GM12873 (cell line): Measurements from ENCODE around the gene PPFIA3.

ENCODE experiments used
- CTCF ChIP-seq: IDR thresholded peaks from 2 replicates; pipeline ENCODE4 v1.5.1; 2012; ENCODE audit warnings: low read depth, mild to moderate bottlenecking, moderate library complexity, low read length, control low read depth; ENCODE audit not compliant: insufficient read depth; ENCODE audit errors: missing control alignments

The PPFIA3 gene

GRCh38 chr19:49094505-49095482, 24.6 kb upstream of the PPFIA3 start:
- TF ChIP-seq CTCF: no peak

- peak; percentile 99 for TF ChIP-seq CTCF
These were observed 21.7 kb upstream of the PPFIA3 start for GRCh38 chr19:49097453-49098288.

GRCh38 chr19:49098795-49099194, 20.5 kb upstream of the PPFIA3 start:
- TF ChIP-seq CTCF: no peak

- no peak for TF ChIP-seq CTCF
These were observed 18.2 kb upstream of the PPFIA3 start for GRCh38 chr19:49101160-49101559.

- TF ChIP-seq CTCF: no peak
These were observed 17.0 kb upstream of the PPFIA3 start for GRCh38 chr19:49102303-49102702.

GRCh38 chr19:49103331-49104085, 15.8 kb upstream of the PPFIA3 start:
- no peak for TF ChIP-seq CTCF
